ENCODE results near the gene ERC1. TPM values are rescaled to one million over a fixed set of nuclear protein-coding genes. Genes with fewer than 3 reads are reported as not detected.

ERC1 gene
- total RNA-seq, 1 donor from 2014 or later, result 16.6 TPM

GRCh38 chr12:958588-959123, 32.4 kb upstream of the ERC1 start:
- FAIRE-seq, result no peak
- Histone ChIP-seq H3K27me3 (ENCODE audit: control insufficient read depth, insufficient read depth, low read length) (no peaks in the 10 kb centered on the region), H3K4me3 (ENCODE audit: low read depth, low read length) (no peak overlapping the region), H3K36me3 (ENCODE audit: control insufficient read depth, insufficient read depth, low read length) (no peaks in the 10 kb centered on the region)
- peak; percentile 11 for DNase-seq (ENCODE audit: low read depth)
- no peak for TF ChIP-seq CTCF (IDR thresholded peaks at IDR 0.05; ENCODE audit: insufficient read depth, low read length, severe bottlenecking)

- FAIRE-seq, result no peak
Measured at GRCh38 chr12:966724-967123, 24.3 kb upstream of the ERC1 start.

GRCh38 chr12:967641-968040, 23.4 kb upstream of the ERC1 start:
- Histone ChIP-seq H3K27me3 (ENCODE audit: control insufficient read depth, insufficient read depth, low read length) (no peaks in the 10 kb centered on the region), H3K36me3 (ENCODE audit: control insufficient read depth, insufficient read depth, low read length) (no peaks in the 10 kb centered on the region), H3K4me3 (ENCODE audit: low read depth, low read length) (no peak overlapping the region)
- DNase-seq (ENCODE audit: low read depth) (no peak), FAIRE-seq (no peak)
- no peak for TF ChIP-seq CTCF (IDR thresholded peaks at IDR 0.05; ENCODE audit: insufficient read depth, low read length, severe bottlenecking)

More at GRCh38 chr12:966724-967123, 24.3 kb upstream of the ERC1 start:
- no peaks in the 10 kb centered on the region for H3K36me3 ChIP-seq (ENCODE audit: control insufficient read depth, insufficient read depth, low read length)
- no peak for DNase-seq (ENCODE audit: low read depth)
- TF ChIP-seq CTCF (IDR thresholded peaks at IDR 0.05; ENCODE audit: insufficient read depth, low read length, severe bottlenecking), result no peak
- no peaks in the 10 kb centered on the region for H3K27me3 ChIP-seq (ENCODE audit: control insufficient read depth, insufficient read depth, low read length)
- no peak overlapping the region for H3K4me3 ChIP-seq (ENCODE audit: low read depth, low read length)

- no peak for TF ChIP-seq CTCF (IDR thresholded peaks at IDR 0.05; ENCODE audit: insufficient read depth, low read length, severe bottlenecking)
- FAIRE-seq, result no peak
- Histone ChIP-seq H3K4me3 (ENCODE audit: low read depth, low read length) (no peak overlapping the region), H3K36me3 (ENCODE audit: control insufficient read depth, insufficient read depth, low read length) (no peaks in the 10 kb centered on the region), H3K27me3 (ENCODE audit: control insufficient read depth, insufficient read depth, low read length) (no peaks in the 10 kb centered on the region)
- no peak for DNase-seq (ENCODE audit: low read depth)
Measured at GRCh38 chr12:968545-968944, 22.5 kb upstream of the ERC1 start.

GRCh38 chr12:969821-970220, 21.2 kb upstream of the ERC1 start:
- no peak for TF ChIP-seq CTCF (IDR thresholded peaks at IDR 0.05; ENCODE audit: insufficient read depth, low read length, severe bottlenecking)
- H3K36me3 ChIP-seq (ENCODE audit: control insufficient read depth, insufficient read depth, low read length), result no peaks in the 10 kb centered on the region
- H3K4me3 ChIP-seq (ENCODE audit: low read depth, low read length), result no peak overlapping the region
- DNase-seq (ENCODE audit: low read depth) (peak; percentile 44), FAIRE-seq (no peak)
- no peaks in the 10 kb centered on the region for H3K27me3 ChIP-seq (ENCODE audit: control insufficient read depth, insufficient read depth, low read length)

GRCh38 chr12:971991-972390, 19.0 kb upstream of the ERC1 start:
- TF ChIP-seq CTCF (IDR thresholded peaks at IDR 0.05; ENCODE audit: insufficient read depth, low read length, severe bottlenecking), result no peak
- no peaks in the 10 kb centered on the region for H3K27me3 ChIP-seq (ENCODE audit: control insufficient read depth, insufficient read depth, low read length)
- no peaks in the 10 kb centered on the region for H3K36me3 ChIP-seq (ENCODE audit: control insufficient read depth, insufficient read depth, low read length)
- DNase-seq (ENCODE audit: low read depth) (no peak), FAIRE-seq (no peak)
- no peak overlapping the region for H3K4me3 ChIP-seq (ENCODE audit: low read depth, low read length)

Measured in bronchial epithelial cell (primary cell).